ENCODE results near the gene ARHGEF7. TPM values are rescaled to one million over a fixed set of nuclear protein-coding genes. Genes with fewer than 3 reads are reported as not detected.

The ARHGEF7 gene
- total and polyA plus RNA-seq, 2 experiments from 2014 or later: 30.1 to 46.8 TPM

DNA sequence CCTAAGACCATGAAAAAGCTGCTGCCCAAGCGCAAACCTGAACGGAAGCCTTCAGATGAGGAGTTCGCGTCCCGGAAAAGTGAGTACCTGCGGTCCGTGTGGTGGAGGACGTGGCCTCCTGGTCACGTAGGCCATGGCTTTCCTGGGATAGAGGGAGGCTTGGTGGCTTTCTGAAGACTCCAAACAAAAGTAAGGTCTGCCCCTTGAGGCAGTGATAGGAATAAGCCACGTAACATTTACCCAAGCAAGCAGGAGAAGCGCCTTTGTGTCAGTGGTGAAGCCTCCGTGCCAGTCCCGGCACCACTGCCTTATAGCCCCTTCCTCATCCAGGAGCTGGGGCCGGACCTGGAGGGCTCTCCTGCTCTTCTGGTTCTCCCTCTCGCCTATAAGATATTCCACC lies 171.1 kb downstream of the ARHGEF7 start:
- H2AFZ ChIP-seq: no peak overlapping the region
- H3K9me2 ChIP-seq (replicated peaks; ENCODE audit: insufficient read depth): no peaks in the 10 kb centered on the region
- H3K36me3 ChIP-seq (replicated peaks; ENCODE audit: insufficient read depth, low read depth): no peaks in the 10 kb centered on the region
- no peaks in the 10 kb centered on the region for H3K4me1 ChIP-seq (ENCODE audit: insufficient read depth)
- no peak overlapping the region for H3K27ac ChIP-seq
- no peaks in the 10 kb centered on the region for H3K9me3 ChIP-seq (ENCODE audit: low read depth)
- H3K4me2 ChIP-seq: no peak overlapping the region
- TF ChIP-seq EZH2 (IDR thresholded peaks at IDR 0.05; ENCODE audit: borderline replicate concordance) (no peak), EZH2phosphoT487 (IDR thresholded peaks at IDR 0.05; ENCODE audit: low read depth, severe bottlenecking, unreplicated experiment) (no peak)
- TF ChIP-seq, protein P1, sequence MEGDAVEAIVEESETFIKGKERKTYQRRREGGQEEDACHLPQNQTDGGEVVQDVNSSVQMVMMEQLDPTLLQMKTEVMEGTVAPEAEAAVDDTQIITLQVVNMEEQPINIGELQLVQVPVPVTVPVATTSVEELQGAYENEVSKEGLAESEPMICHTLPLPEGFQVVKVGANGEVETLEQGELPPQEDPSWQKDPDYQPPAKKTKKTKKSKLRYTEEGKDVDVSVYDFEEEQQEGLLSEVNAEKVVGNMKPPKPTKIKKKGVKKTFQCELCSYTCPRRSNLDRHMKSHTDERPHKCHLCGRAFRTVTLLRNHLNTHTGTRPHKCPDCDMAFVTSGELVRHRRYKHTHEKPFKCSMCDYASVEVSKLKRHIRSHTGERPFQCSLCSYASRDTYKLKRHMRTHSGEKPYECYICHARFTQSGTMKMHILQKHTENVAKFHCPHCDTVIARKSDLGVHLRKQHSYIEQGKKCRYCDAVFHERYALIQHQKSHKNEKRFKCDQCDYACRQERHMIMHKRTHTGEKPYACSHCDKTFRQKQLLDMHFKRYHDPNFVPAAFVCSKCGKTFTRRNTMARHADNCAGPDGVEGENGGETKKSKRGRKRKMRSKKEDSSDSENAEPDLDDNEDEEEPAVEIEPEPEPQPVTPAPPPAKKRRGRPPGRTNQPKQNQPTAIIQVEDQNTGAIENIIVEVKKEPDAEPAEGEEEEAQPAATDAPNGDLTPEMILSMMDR (IDR thresholded peaks at IDR 0.05; ENCODE audit: poor library complexity): no peak
- no peak overlapping the region for H3K4me3 ChIP-seq
- no peaks in the 10 kb centered on the region for H3K27me3 ChIP-seq
- WGBS (ENCODE audit: low lambda C conversion rate, missing lambda C conversion rate): 89% methylated on average over 15 of the region's 15 CpGs
- H3K79me2 ChIP-seq: no peaks in the 10 kb centered on the region
- no peak for DNase-seq (ENCODE audit: low spot score)
- no peaks in the 10 kb centered on the region for H4K20me1 ChIP-seq (ENCODE audit: insufficient read depth, poor library complexity, severe bottlenecking)

DNA sequence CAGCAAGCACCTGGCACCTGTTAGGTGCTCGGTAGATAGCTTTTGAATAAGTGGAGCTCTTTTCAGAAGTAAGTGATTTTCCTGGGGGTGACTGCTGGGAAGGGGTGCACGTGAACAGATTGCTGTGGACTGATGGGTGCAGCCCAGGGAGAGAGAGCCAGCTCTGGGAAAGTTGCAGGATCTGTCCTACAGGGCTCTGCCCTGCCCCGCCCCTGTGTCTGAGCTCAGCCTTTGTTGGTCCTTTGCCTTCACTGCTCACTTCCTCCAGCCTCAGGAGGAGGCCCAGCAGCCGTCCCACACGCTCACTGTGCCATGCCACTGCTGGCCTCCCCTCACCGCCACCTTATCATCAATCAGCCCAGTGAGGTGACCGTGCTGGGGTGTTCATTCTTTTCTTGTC lies 171.6 kb downstream of the ARHGEF7 start:
- Histone ChIP-seq H3K4me1 (ENCODE audit: insufficient read depth) (no peaks in the 10 kb centered on the region), H3K36me3 (replicated peaks; ENCODE audit: insufficient read depth, low read depth) (no peaks in the 10 kb centered on the region), H3K27me3 (no peaks in the 10 kb centered on the region), H3K4me3 (no peak overlapping the region), H3K79me2 (no peaks in the 10 kb centered on the region), H3K27ac (no peak overlapping the region), H3K9me2 (replicated peaks; ENCODE audit: insufficient read depth) (no peaks in the 10 kb centered on the region), H4K20me1 (ENCODE audit: insufficient read depth, poor library complexity, severe bottlenecking) (no peaks in the 10 kb centered on the region), H2AFZ (no peak overlapping the region), H3K9me3 (ENCODE audit: low read depth) (no peaks in the 10 kb centered on the region), H3K4me2 (no peak overlapping the region)
- TF ChIP-seq, protein P1 (IDR thresholded peaks at IDR 0.05; ENCODE audit: poor library complexity): no peak
- no peak for TF ChIP-seq EZH2phosphoT487 (IDR thresholded peaks at IDR 0.05; ENCODE audit: low read depth, severe bottlenecking, unreplicated experiment)
- TF ChIP-seq EZH2 (IDR thresholded peaks at IDR 0.05; ENCODE audit: borderline replicate concordance): no peak
- WGBS (ENCODE audit: low lambda C conversion rate, missing lambda C conversion rate): over 99% methylated on average over 7 of the region's 7 CpGs
- no peak for DNase-seq (ENCODE audit: low spot score)

DNA sequence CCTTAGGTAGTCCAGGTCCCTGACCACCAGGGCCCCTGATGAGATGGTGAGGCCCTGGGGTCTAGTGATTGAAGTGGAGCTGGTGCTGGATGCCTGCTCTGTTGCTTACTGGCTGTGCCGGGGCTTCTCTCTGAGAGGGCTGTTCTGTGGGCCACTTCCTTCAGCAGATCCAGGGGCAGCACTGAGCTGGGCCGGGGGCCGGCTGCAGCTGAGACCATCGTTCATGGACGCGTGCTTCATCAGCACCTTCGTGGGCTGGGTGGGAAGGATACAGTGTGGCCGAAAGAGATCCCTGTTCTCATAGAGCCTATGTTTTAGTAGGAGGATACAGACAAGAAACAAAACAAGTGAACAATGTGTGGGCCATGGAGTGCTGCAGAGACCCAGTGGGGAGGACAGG lies 172.1 kb downstream of the ARHGEF7 start:
- no peaks in the 10 kb centered on the region for H3K79me2 ChIP-seq
- TF ChIP-seq, protein P1 (IDR thresholded peaks at IDR 0.05; ENCODE audit: poor library complexity): no peak
- no peak for TF ChIP-seq EZH2phosphoT487 (IDR thresholded peaks at IDR 0.05; ENCODE audit: low read depth, severe bottlenecking, unreplicated experiment)
- TF ChIP-seq EZH2 (IDR thresholded peaks at IDR 0.05; ENCODE audit: borderline replicate concordance): no peak
- no peaks in the 10 kb centered on the region for H3K4me1 ChIP-seq (ENCODE audit: insufficient read depth)
- no peak overlapping the region for H2AFZ ChIP-seq
- no peaks in the 10 kb centered on the region for H4K20me1 ChIP-seq (ENCODE audit: insufficient read depth, poor library complexity, severe bottlenecking)
- H3K4me2 ChIP-seq: no peak overlapping the region
- H3K4me3 ChIP-seq: no peak overlapping the region
- no peak overlapping the region for H3K27ac ChIP-seq
- no peaks in the 10 kb centered on the region for H3K27me3 ChIP-seq
- no peaks in the 10 kb centered on the region for H3K9me3 ChIP-seq (ENCODE audit: low read depth)
- 97% methylated on average over 8 of the region's 8 CpGs for WGBS (ENCODE audit: low lambda C conversion rate, missing lambda C conversion rate)
- no peaks in the 10 kb centered on the region for H3K36me3 ChIP-seq (replicated peaks; ENCODE audit: insufficient read depth, low read depth)
- no peak for DNase-seq (ENCODE audit: low spot score)
- no peaks in the 10 kb centered on the region for H3K9me2 ChIP-seq (replicated peaks; ENCODE audit: insufficient read depth)

DNA sequence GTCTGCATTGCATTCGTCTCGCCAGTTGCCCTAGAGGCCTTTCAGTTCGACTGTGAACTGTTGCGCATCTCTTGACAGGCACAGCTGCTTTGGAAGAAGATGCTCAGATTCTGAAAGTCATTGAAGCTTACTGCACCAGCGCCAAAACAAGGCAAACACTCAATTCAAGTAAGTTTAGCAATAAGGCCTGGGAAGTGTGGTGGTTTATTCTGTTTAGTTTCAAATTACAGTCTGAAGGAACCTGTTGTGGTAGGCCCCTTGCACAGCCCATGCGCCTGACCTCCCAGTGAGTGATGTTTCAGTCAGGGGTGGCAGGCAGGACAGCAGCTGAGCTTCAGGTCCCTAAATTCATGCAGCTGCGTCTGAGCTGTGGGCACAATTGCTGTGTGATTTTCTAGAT lies 173.2 kb downstream of the ARHGEF7 start:
- H3K36me3 ChIP-seq (replicated peaks; ENCODE audit: insufficient read depth, low read depth): no peaks in the 10 kb centered on the region

More for the DNA sequence above, 173.2 kb downstream of the ARHGEF7 start:
- WGBS (ENCODE audit: low lambda C conversion rate, missing lambda C conversion rate): 91% methylated on average over 7 of the region's 7 CpGs
- H3K4me3 ChIP-seq: no peak overlapping the region
- no peak for DNase-seq (ENCODE audit: low spot score)
- no peaks in the 10 kb centered on the region for H3K79me2 ChIP-seq
- H2AFZ ChIP-seq: no peak overlapping the region
- H3K4me1 ChIP-seq (ENCODE audit: insufficient read depth): no peaks in the 10 kb centered on the region
- TF ChIP-seq EZH2 (IDR thresholded peaks at IDR 0.05; ENCODE audit: borderline replicate concordance) (no peak), EZH2phosphoT487 (IDR thresholded peaks at IDR 0.05; ENCODE audit: low read depth, severe bottlenecking, unreplicated experiment) (no peak)
- TF ChIP-seq, protein P1 (IDR thresholded peaks at IDR 0.05; ENCODE audit: poor library complexity): no peak
- no peaks in the 10 kb centered on the region for H3K9me3 ChIP-seq (ENCODE audit: low read depth)
- no peaks in the 10 kb centered on the region for H4K20me1 ChIP-seq (ENCODE audit: insufficient read depth, poor library complexity, severe bottlenecking)
- no peaks in the 10 kb centered on the region for H3K27me3 ChIP-seq
- H3K27ac ChIP-seq: no peak overlapping the region
- no peak overlapping the region for H3K4me2 ChIP-seq
- H3K9me2 ChIP-seq (replicated peaks; ENCODE audit: insufficient read depth): no peaks in the 10 kb centered on the region
